HCT116 (cell line): ENCODE measurements around the gene CFAP46. TPM values are rescaled to one million over a fixed set of nuclear protein-coding genes. Genes with fewer than 3 reads are reported as not detected.

Experiments used
- ATAC-seq: fragments of 200-7000 bp; cut with Tn5 transposase; 2 replicates; pipeline ENCODE4 v1.9.1; 2020; ENCODE audit warnings: mild to moderate bottlenecking, moderate library complexity
- BruUV-seq: library from RNA; stranded (reverse); fragments of 400-500 nt; replicated peaks from 2 replicates; lab custom pipeline; 2021; lab: Mats Ljungman, UMichigan
- CTCF ChIA-PET: fragments of 300-600 bp; sonication (Branson Sonifier 250); formaldehyde crosslinking; loops from one replicate; lab custom pipeline; 2021; ENCODE audit warnings: antibody characterized with exemption; lab: Charles Lee
- POLR2A ChIA-PET: fragments of 300-600, 350-600 bp; sonication (Branson Sonifier 250); formaldehyde crosslinking; loops from one replicate; lab custom pipeline; 2021; ENCODE audit warnings: antibody characterized with exemption; lab: Charles Lee
- RAD21 ChIA-PET, 2 experiments: fragments of 300-600 bp; sonication (Branson Sonifier 250); formaldehyde crosslinking; loops; one replicate each; lab custom pipeline; 2023; ENCODE audit warnings: low total read pairs in 2 of 2; ENCODE audit not compliant: uncharacterized antibody in 2 of 2, unreplicated experiment in 2 of 2, low non-redundant PET in 1 of 2; lab: Charles Lee
- DNase-seq: peaks from one replicate; pipeline ENCODE4 v3.0.0-alpha.2; 2010; ENCODE audit warnings: low read depth, low spot score
- H2AFZ ChIP-seq: fragments of 200-600 bp; shearing (Covaris generic), sonication (generic); 2 replicates; pipeline ENCODE4 v1.6.1; 2017; ENCODE audit warnings: low read depth, mixed run types, mixed read lengths, antibody characterized with exemption, low read length; ENCODE audit not compliant: poor library complexity, severe bottlenecking
- H3K27ac ChIP-seq: 2 replicates; pipeline ENCODE4 v1.5.1; 2012; ENCODE audit warnings: low read depth, low read length
- H3K27me3 ChIP-seq: fragments of 200-600 bp; sonication (generic); 2 replicates; pipeline ENCODE4 v1.6.1; 2016; ENCODE audit warnings: mixed run types, low read length, mixed read lengths; ENCODE audit not compliant: insufficient read depth
- H3K36me3 ChIP-seq, 2 experiments: fragments of 200-500 bp in 1 of 2; fragments of 200-600 bp in 1 of 2; sonication (Bioruptor generic) in 1 of 2; sonication (generic) in 1 of 2; 2 replicates each; pipeline versions ENCODE4 v1.5.1 to v1.6.1; 2014 to 2016; ENCODE audit warnings: low read length in 2 of 2, inconsistent platforms in 1 of 2, mixed read lengths in 1 of 2, mixed run types in 1 of 2; ENCODE audit not compliant: insufficient read depth in 2 of 2, control insufficient read depth in 1 of 2
- H3K4me1 ChIP-seq, 2 experiments: fragments of 200-600 bp in 1 of 2; sonication (generic) in 1 of 2; 2 replicates each; pipeline versions ENCODE4 v1.5.1 to v1.6.1; 2012 to 2017; ENCODE audit warnings: low read length in 2 of 2, inconsistent platforms in 1 of 2, mild to moderate bottlenecking in 1 of 2, mixed read lengths in 1 of 2, mixed run types in 1 of 2, moderate library complexity in 1 of 2; ENCODE audit not compliant: insufficient read depth in 2 of 2, control insufficient read depth in 1 of 2
- H3K4me2 ChIP-seq: fragments of 200-600 bp; sonication (generic); 2 replicates; pipeline ENCODE4 v1.6.1; 2017; ENCODE audit warnings: mixed run types, low read length, mixed read lengths
- H3K4me3 ChIP-seq, 2 experiments: fragments of 200-600 bp in 1 of 2; sonication (generic) in 1 of 2; replicated peaks in 1 of 2; 2 replicates each; pipeline ENCODE4 v1.5.1; 2011 to 2016; ENCODE audit warnings: low read length in 2 of 2, control low read depth in 1 of 2, low read depth in 1 of 2, mild to moderate bottlenecking in 1 of 2, mixed read lengths in 1 of 2, mixed run types in 1 of 2
- H3K79me2 ChIP-seq: fragments of 200-600 bp; sonication (generic); 2 replicates; pipeline ENCODE4 v1.6.1; 2017; ENCODE audit warnings: mild to moderate bottlenecking, mixed run types, low read length, moderate library complexity, mixed read lengths; ENCODE audit not compliant: insufficient read depth
- H3K9ac ChIP-seq: fragments of 200-600 bp; sonication (generic); 2 replicates; pipeline ENCODE4 v1.6.1; 2016; ENCODE audit warnings: low read length, mixed read lengths
- H3K9me2 ChIP-seq: fragments of 200-600 bp; sonication (generic), shearing (Covaris generic); 2 replicates; pipeline ENCODE4 v1.6.1; 2017; ENCODE audit warnings: mixed run types, mild to moderate bottlenecking, moderate library complexity; ENCODE audit not compliant: insufficient read depth
- H3K9me3 ChIP-seq, 2 experiments: fragments of 200-500 bp in 1 of 2; fragments of 200-600 bp in 1 of 2; sonication (Bioruptor generic) in 1 of 2; sonication (generic) in 1 of 2; 2 replicates each; pipeline ENCODE4 v1.6.1; 2014 to 2017; ENCODE audit warnings: low read length in 2 of 2, mixed read lengths in 2 of 2, inconsistent platforms in 1 of 2, low read depth in 1 of 2, mild to moderate bottlenecking in 1 of 2, mixed run types in 1 of 2, moderate library complexity in 1 of 2; ENCODE audit not compliant: control insufficient read depth in 1 of 2, insufficient read depth in 1 of 2
- H4K20me1 ChIP-seq: fragments of 200-600 bp; sonication (generic), shearing (Covaris generic); 2 replicates; pipeline ENCODE4 v1.6.1; 2017; ENCODE audit warnings: mixed run types, mild to moderate bottlenecking, moderate library complexity; ENCODE audit not compliant: insufficient read depth
- CEBPB ChIP-seq: IDR thresholded peaks from 2 replicates; pipeline ENCODE4 v1.6.1; 2012; ENCODE audit warnings: low read depth
- EZH2 ChIP-seq: fragments of 200-600 bp; sonication (generic); IDR thresholded peaks from 2 replicates; pipeline ENCODE4 v1.6.1; 2017; ENCODE audit warnings: antibody characterized with exemption, mixed run types
- EZH2phosphoT487 ChIP-seq: fragments of 200-600 bp; IDR thresholded peaks from 2 replicates; pipeline ENCODE4 v1.6.1; 2018; ENCODE audit warnings: antibody characterized with exemption, borderline replicate concordance
- FOSL1 ChIP-seq: IDR thresholded peaks from 2 replicates; pipeline ENCODE4 v1.6.1; 2012; ENCODE audit warnings: low read depth
- ZFX ChIP-seq: fragments of 450-650 bp; IDR thresholded peaks from 2 replicates; pipeline ENCODE4 v1.6.1; 2017
- intact Hi-C: fragments of 100-400 bp; cut with micrococcal nuclease; formaldehyde crosslinking; loops from 2 replicates; pipeline ENCODE4 v1.10.0; 2022
- total RNA-seq: library from RNA; stranded (reverse); gene quantifications from one replicate; pipeline ENCODE4 v1.2.1, GENCODE V29; 2021; ENCODE audit not compliant: unreplicated experiment
- TF ChIP-seq, protein P1 (sequence below): IDR thresholded peaks from 2 replicates; pipeline ENCODE4 v1.6.1; 2012; ENCODE audit warnings: low read depth

CFAP46 gene
- total RNA-seq, 1 experiment from 2014 or later: 1.4 TPM

DNA sequence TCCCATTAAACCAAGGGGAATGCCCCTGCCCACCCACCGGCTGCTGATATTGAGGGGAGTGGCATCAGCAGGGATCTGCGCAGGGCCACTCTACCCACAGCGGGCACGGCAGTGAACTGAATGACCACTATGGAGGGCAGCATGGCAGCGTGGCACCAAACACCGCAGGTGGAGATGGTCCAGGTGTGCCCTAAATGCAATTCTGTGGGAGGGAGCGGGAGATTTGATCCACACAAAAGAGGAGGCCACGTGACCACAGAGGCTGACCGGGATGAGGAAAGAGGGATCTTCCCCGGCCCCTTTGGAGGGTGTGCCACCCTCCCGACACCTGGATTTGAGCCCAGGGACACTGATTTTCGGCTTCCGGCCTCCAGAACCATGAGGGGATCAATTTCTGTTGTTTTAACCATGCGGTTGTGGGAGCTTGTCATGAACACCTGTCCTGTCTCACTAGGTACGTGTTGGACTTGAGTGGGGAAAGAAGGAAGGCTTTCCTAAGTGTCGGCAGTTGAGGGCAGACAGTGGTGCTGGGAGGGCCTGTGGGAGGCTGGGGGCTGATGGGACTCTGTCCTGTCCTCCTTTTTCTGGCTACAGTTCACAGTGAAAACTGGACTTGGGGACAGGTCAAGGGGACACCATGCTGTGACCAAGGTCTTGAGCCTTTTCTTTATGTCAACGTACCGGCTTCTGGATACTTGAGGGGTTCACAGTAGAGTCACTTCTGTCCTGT, 66.1 kb downstream of the CFAP46 start:
- no peak for TF ChIP-seq ZFX
- no peak for TF ChIP-seq EZH2
- no peak for TF ChIP-seq CEBPB
- TF ChIP-seq EZH2phosphoT487: no peak
- TF ChIP-seq FOSL1: no peak
- TF ChIP-seq, protein P1, sequence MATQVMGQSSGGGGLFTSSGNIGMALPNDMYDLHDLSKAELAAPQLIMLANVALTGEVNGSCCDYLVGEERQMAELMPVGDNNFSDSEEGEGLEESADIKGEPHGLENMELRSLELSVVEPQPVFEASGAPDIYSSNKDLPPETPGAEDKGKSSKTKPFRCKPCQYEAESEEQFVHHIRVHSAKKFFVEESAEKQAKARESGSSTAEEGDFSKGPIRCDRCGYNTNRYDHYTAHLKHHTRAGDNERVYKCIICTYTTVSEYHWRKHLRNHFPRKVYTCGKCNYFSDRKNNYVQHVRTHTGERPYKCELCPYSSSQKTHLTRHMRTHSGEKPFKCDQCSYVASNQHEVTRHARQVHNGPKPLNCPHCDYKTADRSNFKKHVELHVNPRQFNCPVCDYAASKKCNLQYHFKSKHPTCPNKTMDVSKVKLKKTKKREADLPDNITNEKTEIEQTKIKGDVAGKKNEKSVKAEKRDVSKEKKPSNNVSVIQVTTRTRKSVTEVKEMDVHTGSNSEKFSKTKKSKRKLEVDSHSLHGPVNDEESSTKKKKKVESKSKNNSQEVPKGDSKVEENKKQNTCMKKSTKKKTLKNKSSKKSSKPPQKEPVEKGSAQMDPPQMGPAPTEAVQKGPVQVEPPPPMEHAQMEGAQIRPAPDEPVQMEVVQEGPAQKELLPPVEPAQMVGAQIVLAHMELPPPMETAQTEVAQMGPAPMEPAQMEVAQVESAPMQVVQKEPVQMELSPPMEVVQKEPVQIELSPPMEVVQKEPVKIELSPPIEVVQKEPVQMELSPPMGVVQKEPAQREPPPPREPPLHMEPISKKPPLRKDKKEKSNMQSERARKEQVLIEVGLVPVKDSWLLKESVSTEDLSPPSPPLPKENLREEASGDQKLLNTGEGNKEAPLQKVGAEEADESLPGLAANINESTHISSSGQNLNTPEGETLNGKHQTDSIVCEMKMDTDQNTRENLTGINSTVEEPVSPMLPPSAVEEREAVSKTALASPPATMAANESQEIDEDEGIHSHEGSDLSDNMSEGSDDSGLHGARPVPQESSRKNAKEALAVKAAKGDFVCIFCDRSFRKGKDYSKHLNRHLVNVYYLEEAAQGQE: no peak
- DNase-seq (no peak), ATAC-seq (no peak)
- no peaks in the 10 kb centered on the region for H3K36me3 ChIP-seq
- ChIA-PET RAD21 (no interaction called here), POLR2A (no interaction called here), CTCF (no interaction called here)
- no peak overlapping the region for H3K4me2 ChIP-seq
- H3K9ac ChIP-seq: no peak overlapping the region
- H3K79me2 ChIP-seq: no peaks in the 10 kb centered on the region
- no peaks in the 10 kb centered on the region for H3K9me2 ChIP-seq
- H3K9me3 ChIP-seq: no peaks in the 10 kb centered on the region
- no peaks in the 10 kb centered on the region for H3K4me1 ChIP-seq
- BruUV-seq: no TSS peak
- H2AFZ ChIP-seq: no peak overlapping the region
- H4K20me1 ChIP-seq: no peaks in the 10 kb centered on the region
- intact Hi-C loops: no loop called here
- H3K27me3 ChIP-seq: peaks cover 2% of the 10 kb centered on the region; the same call in 1 of the 2 replicates
- no peak overlapping the region for H3K4me3 ChIP-seq
- no peak overlapping the region for H3K27ac ChIP-seq
